T-helper 1 cell (primary cell): ENCODE results near the gene DNAH8.
"Not testable (repeated sequence)": the region's sequence is repeated elsewhere in the genome, so short reads cannot be mapped to it uniquely, and the experiment has no call there.

Experiments used
- DNase-seq, 5 donors: peaks; one replicate each; pipeline ENCODE4 v3.0.0-alpha.2; 2012 to 2020

The DNAH8 gene

GRCh38 chr6:38846844-38847243, 131.7 kb downstream of the DNAH8 start:
- DNase-seq: no peak

GRCh38 chr6:38847497-38847896, 132.4 kb downstream of the DNAH8 start:
- DNase-seq: no peak

- no peak for DNase-seq
Observed at GRCh38 chr6:38848760-38849159, 133.6 kb downstream of the DNAH8 start.

GRCh38 chr6:38852215-38852614, 137.1 kb downstream of the DNAH8 start:
- DNase-seq: no peak

- DNase-seq: no peak
Observed at GRCh38 chr6:38853236-38853635, 138.1 kb downstream of the DNAH8 start.

- no peak for DNase-seq
Observed at GRCh38 chr6:38856492-38856891, 141.4 kb downstream of the DNAH8 start.

GRCh38 chr6:38857815-38858214, 142.7 kb downstream of the DNAH8 start:
- DNase-seq: no peak

- DNase-seq: no peak
Observed at GRCh38 chr6:38860041-38860440, 144.9 kb downstream of the DNAH8 start.

GRCh38 chr6:38861926-38862401, 146.9 kb downstream of the DNAH8 start:
- DNase-seq: no peak

- no peak for DNase-seq
Observed at GRCh38 chr6:38865521-38866174, 150.5 kb downstream of the DNAH8 start.

- DNase-seq: no peak
Observed at GRCh38 chr6:38867726-38868125, 152.6 kb downstream of the DNAH8 start.

- peak in 3 of 5 donors; percentile 16 to 29 (median 26) for DNase-seq
Observed at GRCh38 chr6:38871741-38872568, 156.8 kb downstream of the DNAH8 start.

GRCh38 chr6:38873001-38873400, 157.9 kb downstream of the DNAH8 start:
- no peak for DNase-seq

- not testable (repeated sequence) for DNase-seq
Observed at GRCh38 chr6:38873816-38874215, 158.7 kb downstream of the DNAH8 start.

- peak in 2 of 5 donors; percentile 1 to 10 for DNase-seq
Observed at GRCh38 chr6:38876475-38876874, 161.4 kb downstream of the DNAH8 start.

GRCh38 chr6:38877721-38878120, 162.6 kb downstream of the DNAH8 start:
- DNase-seq: no peak

- no peak for DNase-seq
Observed at GRCh38 chr6:38882157-38882556, 167.0 kb downstream of the DNAH8 start.

GRCh38 chr6:38897507-38897906, 182.4 kb downstream of the DNAH8 start:
- DNase-seq: no peak

GRCh38 chr6:38901802-38902522, 186.9 kb downstream of the DNAH8 start:
- no peak for DNase-seq

GRCh38 chr6:38906582-38906981, 191.5 kb downstream of the DNAH8 start:
- no peak for DNase-seq

GRCh38 chr6:38907264-38907663, 192.2 kb downstream of the DNAH8 start:
- no peak for DNase-seq

- DNase-seq: no peak
Observed at GRCh38 chr6:38909015-38909730, 194.1 kb downstream of the DNAH8 start.

GRCh38 chr6:38910207-38910606, 195.1 kb downstream of the DNAH8 start:
- DNase-seq: no peak
